ENCODE results near the gene DYRK4. TPM values are rescaled to one million over a fixed set of nuclear protein-coding genes. Genes with fewer than 3 reads are reported as not detected.

DYRK4 gene
- total and polyA plus RNA-seq, 2 of the 8 experiments (the other 6 are each of a cell fraction or from before 2014, with no cell fraction given), result 10.5 to 11.4 TPM

DNA sequence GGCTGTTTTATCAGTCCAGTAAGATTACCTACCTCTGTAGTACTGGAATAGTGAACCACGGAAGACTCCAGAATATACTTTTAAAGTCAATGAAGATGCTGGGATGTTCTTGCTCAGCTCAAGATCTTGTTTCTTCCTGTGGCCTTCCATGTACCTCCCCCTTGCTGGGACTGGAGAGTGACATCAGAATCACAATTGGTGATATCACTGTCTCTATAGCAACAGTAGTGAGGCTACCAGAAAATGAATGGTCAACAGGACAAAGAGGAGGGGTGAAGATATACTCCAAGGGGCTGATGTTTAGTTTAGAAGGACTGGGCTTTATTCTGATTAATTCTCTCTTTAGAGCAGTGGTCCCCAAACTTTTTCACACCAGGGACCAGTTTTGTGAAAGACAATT is 83.0 kb downstream of the DYRK4 start:
- FAIRE-seq (peak; percentile 7), DNase-seq (ENCODE audit: low read depth in 1 of 2, low spot score in 2 of 2) (no peak)
- no peak overlapping the region for H3K56ac ChIP-seq (replicated peaks; ENCODE audit: insufficient read length, low read depth, low read length)
- no peak overlapping the region for H4K91ac ChIP-seq (replicated peaks; ENCODE audit: insufficient read length, low read length)
- H2AFZ ChIP-seq (ENCODE audit: low read length), result no peak overlapping the region
- H3K9me3 ChIP-seq (ENCODE audit: insufficient read depth in 2 of 2, low read depth in 1 of 2, low read length in 1 of 2), result no peaks in the 10 kb centered on the region
- WGBS, 2 experiments (ENCODE audit: extremely low coverage in 1 of 2, insufficient coverage in 1 of 2, insufficient read length in 1 of 2, insufficient replicate concordance in 2 of 2, low coverage in 1 of 2, low lambda C conversion rate in 2 of 2, missing lambda C conversion rate in 1 of 2), result 100% methylated on average over 1 of the region's 1 CpG; no CpG with 5 or more reads in 1 of the 2 experiments
- H3K27ac ChIP-seq (ENCODE audit: low read depth, low read length), result no peak overlapping the region
- no peak overlapping the region for H2BK12ac ChIP-seq (ENCODE audit: low read depth, low read length)
- H3K4me1 ChIP-seq (replicated peaks in 1 of 4; ENCODE audit: control insufficient read depth in 3 of 4, insufficient read depth in 4 of 4, low read length in 3 of 4), result 0 out of 7 replicates have a peak, but pooled peaks cover 0 to 3% (median under 1%) of the 10 kb centered on the region in 4 experiments
- H2BK15ac ChIP-seq (ENCODE audit: low read length), result no peak overlapping the region
- H2BK20ac ChIP-seq (ENCODE audit: low read length), result no peak overlapping the region
- no peak overlapping the region for H2AK5ac ChIP-seq (ENCODE audit: low read depth, low read length)
- H3K4me3 ChIP-seq (ENCODE audit: extremely low read depth in 1 of 4, insufficient read depth in 2 of 4, low read depth in 3 of 4, low read length in 4 of 4), result no peak overlapping the region
- H3K27me3 ChIP-seq (replicated peaks in 1 of 4; ENCODE audit: control insufficient read depth in 3 of 4, extremely low read depth in 1 of 4, insufficient read depth in 3 of 4, low read length in 3 of 4), result no peaks in the 10 kb centered on the region
- no peak overlapping the region for H3K18ac ChIP-seq (ENCODE audit: extremely low read depth, low read length)
- POLR2A ChIA-PET (ENCODE audit: partially characterized antibody), result interaction anchor here (0.7 to 1.1 kb wide), 3 partner anchors 14 to 1696 kb away, joined by 3 to 4 read pairs (median 3); no protein-coding TSS in a partner anchor
- H2BK5ac ChIP-seq (ENCODE audit: low read depth, low read length), result no peak overlapping the region
- no peak overlapping the region for H2BK120ac ChIP-seq (replicated peaks; ENCODE audit: low read depth, low read length)
- H3K36me3 ChIP-seq (ENCODE audit: control insufficient read depth in 2 of 4, insufficient read depth in 4 of 4, low read length in 3 of 4), result no peaks in the 10 kb centered on the region
- H3K23me2 ChIP-seq (ENCODE audit: low read depth, low read length), result 0 out of 2 replicates have a peak, but pooled peaks cover 1% of the 10 kb centered on the region
- H3K23ac ChIP-seq (ENCODE audit: insufficient read length), result no peak overlapping the region
- no peak overlapping the region for H3K9ac ChIP-seq (replicated peaks in 1 of 4; ENCODE audit: extremely low read depth in 1 of 4, low read depth in 3 of 4, low read length in 3 of 4)
- TF ChIP-seq RFX5 (IDR thresholded peaks at IDR 0.05; ENCODE audit: borderline replicate concordance, low read depth, low read length), result no peak; the same call in 1 of the 2 replicates
- no peak for TF ChIP-seq SP1 (IDR thresholded peaks at IDR 0.05; ENCODE audit: low read depth, low read length)
- TF ChIP-seq NRF1 (IDR thresholded peaks at IDR 0.05; ENCODE audit: low read depth, low read length), result no peak
- no peak for TF ChIP-seq ASH2L (IDR thresholded peaks at IDR 0.05; ENCODE audit: low read length)
- no peak for TF ChIP-seq CHD1 (IDR thresholded peaks at IDR 0.05; ENCODE audit: low read depth, low read length)
- no peak for TF ChIP-seq SIN3A (conservative IDR thresholded peaks at IDR 0.05 in 1 of 2, IDR thresholded peaks at IDR 0.05 in 1 of 2; ENCODE audit: low read depth in 1 of 2, low read length in 2 of 2)
- TF ChIP-seq TAF1 (IDR thresholded peaks at IDR 0.05; ENCODE audit: low read depth, low read length), result no peak
- no peak for TF ChIP-seq TEAD4 (IDR thresholded peaks at IDR 0.05; ENCODE audit: low read depth, low read length)
- no peak for TF ChIP-seq SAP30 (IDR thresholded peaks at IDR 0.05; ENCODE audit: insufficient read depth, insufficient replicate concordance, low read length)
- TF ChIP-seq HDAC2 (IDR thresholded peaks at IDR 0.05; ENCODE audit: borderline replicate concordance in 1 of 2, low read depth in 2 of 2, low read length in 2 of 2), result no peak
- TF ChIP-seq KDM4A (IDR thresholded peaks at IDR 0.05; ENCODE audit: low read depth, low read length, severe bottlenecking), result no peak
- TF ChIP-seq SIRT6 (IDR thresholded peaks at IDR 0.05; ENCODE audit: low read length), result no peak
- TF ChIP-seq EZH2 (IDR thresholded peaks at IDR 0.05; ENCODE audit: low read depth, low read length, severe bottlenecking), result no peak
- H3K4ac ChIP-seq (replicated peaks; ENCODE audit: insufficient read length, low read depth, low read length), result no peak overlapping the region
- no peak overlapping the region for H3K14ac ChIP-seq (ENCODE audit: insufficient read length)
- no peaks in the 10 kb centered on the region for H3K79me1 ChIP-seq (ENCODE audit: low read depth, low read length)
- H4K8ac ChIP-seq (ENCODE audit: extremely low read depth, insufficient read depth, low read length), result no peak overlapping the region
- H3K79me2 ChIP-seq (ENCODE audit: control insufficient read depth in 1 of 2, insufficient read depth in 2 of 2, low read length in 2 of 2), result peaks cover 0 to 9% of the 10 kb centered on the region in 2 experiments; a peak in 3 of 4 replicates
- CTCF ChIA-PET (ENCODE audit: partially characterized antibody), result interaction anchor here (0.6 to 1.2 kb wide), 3 partner anchors 118 to 263 kb away, joined by 3 to 4 read pairs (median 4); no protein-coding TSS in a partner anchor
- H4K5ac ChIP-seq (ENCODE audit: insufficient read length, low read depth, low read length), result no peak overlapping the region
- H4K20me1 ChIP-seq (replicated peaks in 1 of 2; ENCODE audit: control insufficient read depth in 1 of 2, insufficient read depth in 2 of 2, low read length in 2 of 2), result no peaks in the 10 kb centered on the region
- H3K4me2 ChIP-seq (ENCODE audit: insufficient read depth in 1 of 2, low read depth in 2 of 2, low read length in 2 of 2), result no peak overlapping the region

Data from H1 (cell line).